OCI-LY1 (cell line): ENCODE results near the gene RFC5.
A peak's percentile ranks its signal among the peaks of the same experiment; 100 is the strongest.

Experiments used
- H2AFZ ChIP-seq: fragments of 200-600 bp; sonication (generic), shearing (Covaris generic); 2 replicates; pipeline ENCODE4 v1.6.0; 2014; ENCODE audit warnings: antibody characterized with exemption, mild to moderate bottlenecking, low read length
- H3F3A ChIP-seq: fragments of 200-600 bp; sonication (generic), shearing (Covaris generic); 2 replicates; pipeline ENCODE4 v1.6.0; 2014; ENCODE audit warnings: mild to moderate bottlenecking, antibody characterized with exemption, low read length, moderate library complexity; ENCODE audit not compliant: insufficient read depth
- H3K27ac ChIP-seq: fragments of 200-600 bp; sonication (generic); 2 replicates; pipeline ENCODE4 v1.5.1; 2014; ENCODE audit warnings: low read length, mixed run types, mild to moderate bottlenecking, low read depth; ENCODE audit not compliant: poor library complexity, severe bottlenecking
- H3K27me3 ChIP-seq: fragments of 200-600 bp; sonication (generic); 2 replicates; pipeline ENCODE4 v1.6.0; 2014; ENCODE audit warnings: antibody characterized with exemption, mild to moderate bottlenecking, low read length, moderate library complexity; ENCODE audit not compliant: insufficient read depth
- H3K36me3 ChIP-seq: fragments of 200-600 bp; sonication (generic); 2 replicates; pipeline ENCODE4 v1.6.1; 2014; ENCODE audit warnings: mild to moderate bottlenecking, antibody characterized with exemption, low read length, moderate library complexity, mixed read lengths; ENCODE audit not compliant: insufficient read depth
- H3K4me1 ChIP-seq: fragments of 200-600 bp; sonication (generic); 2 replicates; pipeline ENCODE4 v1.5.1; 2014; ENCODE audit warnings: mild to moderate bottlenecking, low read length, moderate library complexity; ENCODE audit not compliant: insufficient read depth, severe bottlenecking
- H3K4me2 ChIP-seq: fragments of 200-600 bp; sonication (generic), shearing (Covaris generic); 2 replicates; pipeline ENCODE4 v1.6.1; 2014; ENCODE audit warnings: low read length
- H3K4me3 ChIP-seq: fragments of 200-600 bp; sonication (generic); 2 replicates; pipeline ENCODE4 v1.5.1; 2014; ENCODE audit warnings: low read length, low read depth, mild to moderate bottlenecking, mixed read lengths; ENCODE audit not compliant: poor library complexity, severe bottlenecking
- H3K79me2 ChIP-seq: fragments of 200-600 bp; shearing (Covaris generic); 2 replicates; pipeline ENCODE4 v1.6.1; 2016; ENCODE audit warnings: mixed run types, low read length, mixed read lengths; ENCODE audit not compliant: insufficient read depth
- H3K9ac ChIP-seq: fragments of 200-600 bp; sonication (generic), shearing (Covaris generic); 2 replicates; pipeline ENCODE4 v1.6.1; 2014; ENCODE audit warnings: mild to moderate bottlenecking, low read length, mixed read lengths
- H3K9me2 ChIP-seq: fragments of 200-600 bp; sonication (generic), shearing (Covaris generic); 2 replicates; pipeline ENCODE4 v1.6.1; 2014; ENCODE audit warnings: low read depth, mild to moderate bottlenecking, low read length, mixed read lengths
- H3K9me3 ChIP-seq: fragments of 200-600 bp; shearing (Covaris generic); 2 replicates; pipeline ENCODE4 v1.6.1; 2014; ENCODE audit warnings: low read length, mixed read lengths
- H4K20me1 ChIP-seq: fragments of 200-600 bp; sonication (generic), shearing (Covaris generic); 2 replicates; pipeline ENCODE4 v1.6.0; 2016; ENCODE audit warnings: mild to moderate bottlenecking, low read length; ENCODE audit not compliant: insufficient read depth
- CTCF ChIP-seq: fragments of 200-600 bp; sonication (generic), shearing (Covaris generic); IDR thresholded peaks from 2 replicates; pipeline ENCODE4 v1.5.1; 2017; ENCODE audit warnings: mild to moderate bottlenecking, antibody characterized with exemption, low read length, moderate library complexity, mixed read lengths
- EZH2 ChIP-seq: fragments of 200-600 bp; sonication (generic), shearing (Covaris generic); IDR thresholded peaks from 2 replicates; pipeline ENCODE4 v1.8.0; 2017; ENCODE audit warnings: borderline replicate concordance, mixed run types, mild to moderate bottlenecking, antibody characterized with exemption, low read length, moderate library complexity, mixed read lengths

Gene RFC5

GRCh38 chr12:118052324-118053070 lies 36.0 kb downstream of the RFC5 start:
- H3K4me2 ChIP-seq = no peak overlapping the region
- no peaks in the 10 kb centered on the region for H3K79me2 ChIP-seq
- no peaks in the 10 kb centered on the region for H3K9me3 ChIP-seq
- H4K20me1 ChIP-seq = no peaks in the 10 kb centered on the region
- H3F3A ChIP-seq = no peaks in the 10 kb centered on the region
- no peaks in the 10 kb centered on the region for H3K36me3 ChIP-seq
- H3K4me3 ChIP-seq = no peak overlapping the region
- no peaks in the 10 kb centered on the region for H3K27me3 ChIP-seq
- no peaks in the 10 kb centered on the region for H3K9me2 ChIP-seq
- H3K27ac ChIP-seq = no peak overlapping the region
- no peak overlapping the region for H2AFZ ChIP-seq
- no peak for TF ChIP-seq EZH2
- no peak for TF ChIP-seq CTCF
- no peaks in the 10 kb centered on the region for H3K4me1 ChIP-seq
- H3K9ac ChIP-seq = no peak overlapping the region

GRCh38 chr12:118053071-118053985 lies 36.8 kb downstream of the RFC5 start:
- Histone ChIP-seq H3K9me2 (no peaks in the 10 kb centered on the region), H3K27me3 (no peaks in the 10 kb centered on the region), H3K9ac (no peak overlapping the region), H3K4me1 (no peaks in the 10 kb centered on the region), H3K27ac (no peak overlapping the region), H4K20me1 (no peaks in the 10 kb centered on the region), H3K9me3 (no peaks in the 10 kb centered on the region), H3F3A (no peaks in the 10 kb centered on the region), H3K4me3 (no peak overlapping the region), H3K79me2 (no peaks in the 10 kb centered on the region), H3K36me3 (no peaks in the 10 kb centered on the region), H2AFZ (no peak overlapping the region), H3K4me2 (no peak overlapping the region)
- no peak for TF ChIP-seq EZH2
- no peak for TF ChIP-seq CTCF

GRCh38 chr12:118055144-118055557 lies 38.6 kb downstream of the RFC5 start:
- H4K20me1 ChIP-seq = no peaks in the 10 kb centered on the region
- H3F3A ChIP-seq = 0 out of 2 replicates have a peak, but pooled peaks cover 4% of the 10 kb centered on the region
- no peak overlapping the region for H3K9ac ChIP-seq
- H3K9me2 ChIP-seq = no peaks in the 10 kb centered on the region
- H3K4me3 ChIP-seq = no peak overlapping the region
- peaks cover 5% of the 10 kb centered on the region for H3K4me1 ChIP-seq
- TF ChIP-seq EZH2 (no peak), CTCF (peak; percentile 80)
- H3K27me3 ChIP-seq = no peaks in the 10 kb centered on the region
- H3K9me3 ChIP-seq = no peaks in the 10 kb centered on the region
- no peak overlapping the region for H2AFZ ChIP-seq
- no peaks in the 10 kb centered on the region for H3K79me2 ChIP-seq
- H3K4me2 ChIP-seq = no peak overlapping the region
- no peak overlapping the region for H3K27ac ChIP-seq
- H3K36me3 ChIP-seq = no peaks in the 10 kb centered on the region
